LoVo (cell line): ENCODE data around the gene SFMBT1.

Experiments
- DNase-seq: peaks from one replicate; pipeline ENCODE4 v3.0.0-alpha.2; 2016; ENCODE audit warnings: low spot score

The SFMBT1 gene

GRCh38 chr3:53045518-53046170 lies at the start of gene SFMBT1:
TSS of gene SFMBT1 (minus strand) at chr3:53046073. CDS start at chr3:52969128, 76,945 bp downstream.
- peak; percentile 77 for DNase-seq

GRCh38 chr3:53092942-53093341 lies 47.1 kb upstream of the SFMBT1 start:
- DNase-seq = no peak

GRCh38 chr3:53092216-53092615 lies 46.3 kb upstream of the SFMBT1 start:
- DNase-seq = no peak

- DNase-seq = no peak
These were observed 45.1 kb upstream of the SFMBT1 start for GRCh38 chr3:53091011-53091410.

GRCh38 chr3:53089511-53089910 lies 43.6 kb upstream of the SFMBT1 start:
- no peak for DNase-seq

- DNase-seq = no peak
These were observed 39.6 kb upstream of the SFMBT1 start for GRCh38 chr3:53085476-53085875.

- DNase-seq = no peak
These were observed 38.6 kb upstream of the SFMBT1 start for GRCh38 chr3:53084310-53085001.

- DNase-seq = no peak
These were observed 38.1 kb upstream of the SFMBT1 start for GRCh38 chr3:53083949-53084309.

GRCh38 chr3:53083521-53083920 lies 37.6 kb upstream of the SFMBT1 start:
- no peak for DNase-seq

GRCh38 chr3:53082736-53083135 lies 36.9 kb upstream of the SFMBT1 start:
- DNase-seq = no peak

- DNase-seq = no peak
These were observed 35.4 kb upstream of the SFMBT1 start for GRCh38 chr3:53081318-53081717.

- no peak for DNase-seq
These were observed 34.8 kb upstream of the SFMBT1 start for GRCh38 chr3:53080612-53081205.

- no peak for DNase-seq
These were observed 34.1 kb upstream of the SFMBT1 start for GRCh38 chr3:53079791-53080555.

GRCh38 chr3:53079147-53079546 lies 33.3 kb upstream of the SFMBT1 start:
- DNase-seq = no peak

- no peak for DNase-seq
These were observed 32.8 kb upstream of the SFMBT1 start for GRCh38 chr3:53078656-53079055.

- no peak for DNase-seq
These were observed 31.8 kb upstream of the SFMBT1 start for GRCh38 chr3:53077476-53078220.

- DNase-seq = no peak
These were observed 29.9 kb upstream of the SFMBT1 start for GRCh38 chr3:53075743-53076140.

GRCh38 chr3:53074761-53075742 lies 29.2 kb upstream of the SFMBT1 start:
- DNase-seq = no peak

- no peak for DNase-seq
These were observed 28.5 kb upstream of the SFMBT1 start for GRCh38 chr3:53074366-53074696.

- DNase-seq = no peak
These were observed 27.9 kb upstream of the SFMBT1 start for GRCh38 chr3:53073553-53074365.
